OCI-LY3 (cell line): Measurements from ENCODE around the gene DOCK4.

Source experiments
- H2AFZ ChIP-seq: fragments of 200-600, 300-600 bp; shearing (Covaris generic); 2 replicates; pipeline ENCODE4 v1.6.0; 2014; ENCODE audit warnings: antibody characterized with exemption, low read depth, low read length
- H3K27ac ChIP-seq: fragments of 200-600, 300-600 bp; sonication (generic); 2 replicates; pipeline ENCODE4 v1.5.1; 2014; ENCODE audit warnings: mild to moderate bottlenecking, low read length, moderate library complexity, mixed read lengths
- H3K27me3 ChIP-seq: fragments of 200-600, 300-600 bp; sonication (generic); 2 replicates; pipeline ENCODE4 v1.6.1; 2014; ENCODE audit warnings: low read depth, low read length, mixed read lengths
- H3K36me3 ChIP-seq: fragments of 200-600, 300-600 bp; sonication (generic); replicated peaks from 2 replicates; pipeline ENCODE3; 2014; ENCODE audit warnings: low read depth, low read length, mixed read lengths
- H3K4me1 ChIP-seq: fragments of 300-600, 200-600 bp; sonication (generic); 2 replicates; pipeline ENCODE4 v1.6.1; 2014; ENCODE audit warnings: low read length, mixed read lengths
- H3K4me2 ChIP-seq: fragments of 200-600, 300-600 bp; sonication (generic); 2 replicates; pipeline ENCODE4 v1.6.1; 2014; ENCODE audit warnings: low read length, mixed read lengths
- H3K4me3 ChIP-seq: fragments of 300-600, 200-600 bp; sonication (generic); 2 replicates; pipeline ENCODE4 v1.5.1; 2014; ENCODE audit warnings: antibody characterized with exemption, mild to moderate bottlenecking, low read length, moderate library complexity
- H3K79me2 ChIP-seq: fragments of 300-600, 200-600 bp; shearing (Covaris generic); 2 replicates; pipeline ENCODE4 v1.6.1; 2014; ENCODE audit warnings: mild to moderate bottlenecking, low read length, mixed read lengths
- H3K9ac ChIP-seq: fragments of 300-600, 200-600 bp; shearing (Covaris generic); 2 replicates; pipeline ENCODE4 v1.6.0; 2014; ENCODE audit warnings: mild to moderate bottlenecking, low read length, moderate library complexity
- H3K9me3 ChIP-seq: fragments of 200-600, 300-600 bp; shearing (Covaris generic); 2 replicates; pipeline ENCODE4 v1.6.1; 2014; ENCODE audit warnings: low read length, mixed read lengths; ENCODE audit not compliant: insufficient read depth
- H4K20me1 ChIP-seq: fragments of 200-600, 300-600 bp; sonication (generic); 2 replicates; pipeline ENCODE4 v1.6.1; 2016; ENCODE audit warnings: low read length, mixed read lengths; ENCODE audit not compliant: insufficient read depth
- CTCF ChIP-seq: fragments of 200-600, 300-600 bp; sonication (generic); IDR thresholded peaks from 2 replicates; pipeline ENCODE4 v1.5.1; 2014; ENCODE audit warnings: antibody characterized with exemption, low read length, low read depth
- EZH2phosphoT487 ChIP-seq: fragments of 200-600 bp; shearing (Covaris generic); IDR thresholded peaks from 2 replicates; pipeline ENCODE4 v1.6.1; 2018; ENCODE audit warnings: antibody characterized with exemption, mixed run types, low read depth

DOCK4 gene

GRCh38 chr7:111886233-111886632 lies 320.0 kb downstream of the DOCK4 start:
- H3K9me3 ChIP-seq = no peaks in the 10 kb centered on the region
- no peak overlapping the region for H3K4me2 ChIP-seq
- H3K79me2 ChIP-seq = no peaks in the 10 kb centered on the region
- H3K9ac ChIP-seq = no peak overlapping the region
- H3K27ac ChIP-seq = no peak overlapping the region
- H3K27me3 ChIP-seq = 0 out of 2 replicates have a peak, but pooled peaks cover 7% of the 10 kb centered on the region
- no peaks in the 10 kb centered on the region for H3K4me1 ChIP-seq
- H2AFZ ChIP-seq = no peak overlapping the region
- TF ChIP-seq CTCF (no peak), EZH2phosphoT487 (no peak)
- no peaks in the 10 kb centered on the region for H3K36me3 ChIP-seq
- no peak overlapping the region for H3K4me3 ChIP-seq
- H4K20me1 ChIP-seq = no peaks in the 10 kb centered on the region

- Histone ChIP-seq H3K4me2 (no peak overlapping the region), H4K20me1 (no peaks in the 10 kb centered on the region), H2AFZ (no peak overlapping the region), H3K9me3 (no peaks in the 10 kb centered on the region), H3K36me3 (no peaks in the 10 kb centered on the region), H3K9ac (no peak overlapping the region), H3K27ac (no peak overlapping the region), H3K27me3 (0 out of 2 replicates have a peak, but pooled peaks cover 7% of the 10 kb centered on the region), H3K4me3 (no peak overlapping the region), H3K4me1 (no peaks in the 10 kb centered on the region), H3K79me2 (no peaks in the 10 kb centered on the region)
- TF ChIP-seq CTCF (no peak), EZH2phosphoT487 (no peak)
These were observed 323.0 kb downstream of the DOCK4 start for GRCh38 chr7:111883241-111883640.

DNA sequence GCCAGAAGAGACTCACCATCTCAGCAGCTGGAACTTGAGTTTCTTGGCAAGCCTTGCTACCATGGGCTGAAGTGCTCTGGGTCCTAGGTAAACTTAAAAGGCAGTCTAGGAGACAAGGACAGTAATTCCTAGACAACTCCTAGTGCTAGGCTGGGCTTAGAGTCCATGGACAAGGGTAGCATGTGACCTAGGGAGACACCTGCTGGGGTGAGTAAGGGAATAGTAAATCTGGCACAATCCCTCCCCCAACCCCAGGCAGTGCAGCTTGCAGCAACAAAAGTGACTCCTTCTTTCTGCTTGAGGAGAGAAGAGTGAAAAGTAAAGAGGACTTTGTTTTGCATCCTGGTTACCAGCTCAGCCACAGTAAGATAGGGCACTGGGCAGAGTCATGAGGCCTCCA lies 327.4 kb downstream of the DOCK4 start:
- TF ChIP-seq EZH2phosphoT487 (no peak), CTCF (no peak)
- Histone ChIP-seq H3K27ac (no peak overlapping the region), H4K20me1 (no peaks in the 10 kb centered on the region), H3K4me1 (no peaks in the 10 kb centered on the region), H3K4me2 (no peak overlapping the region), H2AFZ (no peak overlapping the region), H3K27me3 (no peaks in the 10 kb centered on the region), H3K4me3 (no peak overlapping the region), H3K36me3 (no peaks in the 10 kb centered on the region), H3K9me3 (no peaks in the 10 kb centered on the region), H3K79me2 (no peaks in the 10 kb centered on the region), H3K9ac (no peak overlapping the region)

GRCh38 chr7:111877931-111878330 lies 328.3 kb downstream of the DOCK4 start:
- Histone ChIP-seq H3K27me3 (no peaks in the 10 kb centered on the region), H3K9ac (no peak overlapping the region), H3K4me2 (no peak overlapping the region), H4K20me1 (no peaks in the 10 kb centered on the region), H3K4me1 (no peaks in the 10 kb centered on the region), H3K36me3 (no peaks in the 10 kb centered on the region), H3K4me3 (no peak overlapping the region), H3K79me2 (no peaks in the 10 kb centered on the region), H2AFZ (no peak overlapping the region), H3K9me3 (no peaks in the 10 kb centered on the region), H3K27ac (no peak overlapping the region)
- TF ChIP-seq CTCF (no peak), EZH2phosphoT487 (no peak)
